ENCODE measurements around the gene ZNF790. TPM values are rescaled to one million over a fixed set of nuclear protein-coding genes. Genes with fewer than 3 reads are reported as not detected.
A peak's percentile ranks its signal among the peaks of the same experiment; 100 is the strongest.
"Not testable (repeated sequence)": the region's sequence is repeated elsewhere in the genome, so short reads cannot be mapped to it uniquely, and the experiment has no call there.

The ZNF790 gene
- total RNA-seq, 2 experiments from 2014 or later, result 7.1 to 8.8 TPM

GRCh38 chr19:36833430-36833829 is 4.8 kb downstream of the ZNF790 start:
- H3K4me3 Mint-ChIP-seq, result no peak overlapping the region
- no peak overlapping the region for H3K27ac Mint-ChIP-seq
- intact Hi-C loops (cut with DNase I, micrococcal nuclease), result no loop called here
- CTCF ChIA-PET, result no interaction called here
- peaks cover 64% of the 10 kb centered on the region for H3K36me3 Mint-ChIP-seq (ENCODE audit: low read depth)
- no peak for ATAC-seq
- POLR2A ChIA-PET, result interaction anchor here (0.6 kb wide), 1 partner anchor 80 kb away, joined by 5 read pairs; no protein-coding TSS in a partner anchor
- DNase-seq, result no peak
- no peaks in the 10 kb centered on the region for H3K27me3 Mint-ChIP-seq
- peaks cover 45% of the 10 kb centered on the region for H3K9me3 Mint-ChIP-seq (ENCODE audit: low read depth)
- peaks cover 2% of the 10 kb centered on the region for H3K4me1 Mint-ChIP-seq

DNA sequence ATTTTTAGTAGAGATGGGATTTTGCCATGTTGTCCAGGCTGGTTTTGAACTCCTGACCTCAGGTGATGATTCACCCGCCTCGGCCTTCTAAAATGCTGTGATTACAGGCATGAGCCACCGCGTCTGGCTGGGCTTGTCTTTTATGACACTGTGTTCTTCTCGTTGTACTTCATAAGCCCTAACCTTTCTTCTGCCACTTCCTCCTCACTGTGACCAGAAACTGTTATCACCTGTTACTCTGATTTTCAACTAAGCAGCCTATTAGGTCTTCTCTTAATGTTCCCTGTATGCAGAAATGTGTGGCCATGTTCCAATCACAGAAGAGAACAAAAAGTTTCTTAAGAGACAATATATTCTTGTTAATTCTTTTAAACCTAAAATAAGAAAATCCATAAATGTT is 16.4 kb downstream of the ZNF790 start:
- Mint-ChIP-seq H3K27me3 (no peaks in the 10 kb centered on the region), H3K4me1 (no peaks in the 10 kb centered on the region), H3K4me3 (no peak overlapping the region), H3K36me3 (ENCODE audit: low read depth) (peaks cover 94% of the 10 kb centered on the region), H3K27ac (no peak overlapping the region), H3K9me3 (ENCODE audit: low read depth) (peaks cover 54% of the 10 kb centered on the region)
- intact Hi-C loops (cut with DNase I, micrococcal nuclease), result no loop called here
- no peak for DNase-seq
- POLR2A ChIA-PET, result no interaction called here
- CTCF ChIA-PET, result interaction anchor here (0.6 kb wide), 1 partner anchor 580 kb away, joined by 3 read pairs; no protein-coding TSS in a partner anchor
- no peak for ATAC-seq

DNA sequence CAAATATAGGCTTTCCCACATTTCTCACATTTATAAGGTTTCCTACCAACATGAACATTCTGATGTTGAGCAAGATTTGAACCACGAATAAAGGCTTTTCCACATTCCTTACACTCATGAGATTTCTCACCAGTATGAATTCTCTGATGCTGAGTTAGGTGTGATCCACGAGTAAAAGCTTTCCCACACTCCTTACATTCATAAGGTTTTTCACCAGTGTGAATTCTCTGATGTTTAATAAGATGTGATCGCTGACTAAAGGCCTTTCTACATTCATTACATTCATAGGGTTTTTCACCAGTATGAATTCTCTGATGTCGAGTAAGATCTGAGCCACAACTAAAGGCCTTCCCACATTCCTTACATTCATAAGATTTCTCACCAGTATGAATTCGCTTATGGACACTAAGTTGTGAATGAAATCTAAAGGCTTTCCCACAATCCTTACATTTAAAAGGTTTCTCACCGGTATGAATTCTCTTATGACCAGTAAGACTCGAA is 19.0 kb downstream of the ZNF790 start:
- H3K4me3 Mint-ChIP-seq, result no peak overlapping the region
- no peaks in the 10 kb centered on the region for H3K27me3 Mint-ChIP-seq
- H3K4me1 Mint-ChIP-seq, result no peaks in the 10 kb centered on the region
- POLR2A ChIA-PET, result no interaction called here
- no peak for ATAC-seq
- H3K36me3 Mint-ChIP-seq (ENCODE audit: low read depth), result peaks cover 92% of the 10 kb centered on the region
- no peak overlapping the region for H3K27ac Mint-ChIP-seq
- intact Hi-C loops (cut with DNase I, micrococcal nuclease), result no loop called here
- DNase-seq, result no peak
- H3K9me3 Mint-ChIP-seq (ENCODE audit: low read depth), result peaks cover 37% of the 10 kb centered on the region
- CTCF ChIA-PET, result no interaction called here

DNA sequence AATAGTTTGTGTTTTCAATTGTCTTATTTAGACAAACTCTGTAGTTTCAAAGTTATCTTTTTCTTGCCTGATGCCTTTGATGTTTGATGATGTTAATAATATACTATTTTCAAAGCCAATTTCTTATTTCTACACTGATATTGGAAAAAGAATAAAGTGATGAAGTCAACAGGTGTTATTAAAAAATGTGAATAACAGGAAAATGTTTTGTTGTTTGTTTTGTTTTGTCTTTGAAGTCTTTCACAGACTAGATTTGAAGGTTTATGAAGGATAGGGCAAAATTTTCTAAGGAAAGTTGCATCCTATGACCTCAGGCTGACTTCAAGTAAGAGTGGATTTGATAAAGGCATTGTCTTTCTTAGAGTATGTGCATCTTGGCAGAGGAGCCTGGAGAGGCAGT is 31.2 kb downstream of the ZNF790 start:
- no peak overlapping the region for H3K4me3 Mint-ChIP-seq
- intact Hi-C loops (cut with DNase I, micrococcal nuclease), result no loop called here
- peaks cover 77% of the 10 kb centered on the region for H3K36me3 Mint-ChIP-seq (ENCODE audit: low read depth)
- ChIA-PET POLR2A (no interaction called here), CTCF (no interaction called here)
- H3K4me1 Mint-ChIP-seq, result no peaks in the 10 kb centered on the region
- H3K27me3 Mint-ChIP-seq, result no peaks in the 10 kb centered on the region
- no peak for DNase-seq
- ATAC-seq, result no peak
- H3K9me3 Mint-ChIP-seq (ENCODE audit: low read depth), result peaks cover 45% of the 10 kb centered on the region
- H3K27ac Mint-ChIP-seq, result no peak overlapping the region

GRCh38 chr19:36805364-36805763 is 32.8 kb downstream of the ZNF790 start:
- Mint-ChIP-seq H3K27me3 (no peaks in the 10 kb centered on the region), H3K27ac (no peak overlapping the region), H3K4me1 (no peaks in the 10 kb centered on the region), H3K9me3 (ENCODE audit: low read depth) (peaks cover 39% of the 10 kb centered on the region), H3K36me3 (ENCODE audit: low read depth) (peaks cover 81% of the 10 kb centered on the region), H3K4me3 (no peak overlapping the region)
- POLR2A ChIA-PET, result no interaction called here
- no peak for ATAC-seq
- intact Hi-C loops (cut with DNase I, micrococcal nuclease), result no loop called here
- CTCF ChIA-PET, result no interaction called here
- no peak for DNase-seq

DNA sequence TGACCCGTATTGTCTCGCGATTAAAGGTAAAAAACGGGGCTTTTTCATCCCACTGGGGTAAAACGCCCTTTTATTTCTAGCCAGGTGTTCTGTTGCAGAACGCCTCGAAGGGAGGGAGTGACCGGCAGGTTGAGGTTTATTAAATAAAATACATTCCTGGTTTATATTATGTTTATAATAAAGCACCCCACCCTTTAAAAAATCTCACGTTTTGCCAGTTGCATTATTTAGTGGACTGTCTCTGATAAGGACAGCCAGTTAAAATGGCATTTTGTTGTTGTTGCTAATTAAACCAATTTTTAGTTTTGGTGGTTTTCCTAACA is 40.4 kb downstream of the ZNF790 start:
- no peak for DNase-seq
- Mint-ChIP-seq H3K9me3 (ENCODE audit: low read depth) (peaks cover 43% of the 10 kb centered on the region), H3K27me3 (no peaks in the 10 kb centered on the region), H3K27ac (peak overlapping the region; percentile 92), H3K4me1 (peaks cover 10% of the 10 kb centered on the region), H3K36me3 (ENCODE audit: low read depth) (peaks cover 54% of the 10 kb centered on the region), H3K4me3 (peak overlapping the region; percentile 83)
- ATAC-seq, result no peak
- ChIA-PET CTCF (no interaction called here), POLR2A (no interaction called here)
- intact Hi-C loops (cut with DNase I, micrococcal nuclease), result loop anchor here (1.0 to 2.0 kb wide), 12 partner anchors 24 to 583 kb away; partner anchors contain the start of genes ZNF568 (in 2 of the 2), ZNF829 (in 2 of the 2), ZNF260 (in 1 of the 2) and ZNF345 (in 1 of the 2)

DNA sequence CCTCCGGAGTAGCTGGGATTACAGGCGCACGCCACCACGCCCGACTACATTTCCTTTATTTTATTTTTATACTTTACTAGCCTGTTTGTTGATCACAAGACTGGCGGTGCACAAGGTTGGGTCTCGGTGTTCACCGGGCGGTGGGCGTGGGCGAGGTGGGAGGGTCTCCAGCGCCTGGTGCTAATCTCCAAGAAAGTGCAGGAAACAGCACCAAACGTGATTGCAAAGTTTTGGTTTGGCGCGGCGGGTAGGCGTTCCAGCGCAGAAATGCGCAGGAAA is 41.5 kb downstream of the ZNF790 start:
- DNase-seq (no peak), ATAC-seq (no peak)
- Mint-ChIP-seq H3K27ac (peak overlapping the region; percentile 92), H3K9me3 (ENCODE audit: low read depth) (peaks cover 51% of the 10 kb centered on the region), H3K4me1 (peaks cover 14% of the 10 kb centered on the region), H3K36me3 (ENCODE audit: low read depth) (peaks cover 53% of the 10 kb centered on the region), H3K4me3 (peak overlapping the region; percentile 83), H3K27me3 (peaks cover 4% of the 10 kb centered on the region)
- ChIA-PET CTCF (interaction anchor here (0.7 kb wide), 1 partner anchor 789 kb away, joined by 3 read pairs; no protein-coding TSS in a partner anchor), POLR2A (interaction anchor here (0.6 kb wide), 1 partner anchor 53 kb away, joined by 3 read pairs; no protein-coding TSS in a partner anchor)
- intact Hi-C loops (cut with DNase I, micrococcal nuclease), result loop anchor here in 1 of 2 experiments (2.0 kb wide), 1 partner anchor 110 kb away; the partner anchor contains the start of gene ZNF567

DNA sequence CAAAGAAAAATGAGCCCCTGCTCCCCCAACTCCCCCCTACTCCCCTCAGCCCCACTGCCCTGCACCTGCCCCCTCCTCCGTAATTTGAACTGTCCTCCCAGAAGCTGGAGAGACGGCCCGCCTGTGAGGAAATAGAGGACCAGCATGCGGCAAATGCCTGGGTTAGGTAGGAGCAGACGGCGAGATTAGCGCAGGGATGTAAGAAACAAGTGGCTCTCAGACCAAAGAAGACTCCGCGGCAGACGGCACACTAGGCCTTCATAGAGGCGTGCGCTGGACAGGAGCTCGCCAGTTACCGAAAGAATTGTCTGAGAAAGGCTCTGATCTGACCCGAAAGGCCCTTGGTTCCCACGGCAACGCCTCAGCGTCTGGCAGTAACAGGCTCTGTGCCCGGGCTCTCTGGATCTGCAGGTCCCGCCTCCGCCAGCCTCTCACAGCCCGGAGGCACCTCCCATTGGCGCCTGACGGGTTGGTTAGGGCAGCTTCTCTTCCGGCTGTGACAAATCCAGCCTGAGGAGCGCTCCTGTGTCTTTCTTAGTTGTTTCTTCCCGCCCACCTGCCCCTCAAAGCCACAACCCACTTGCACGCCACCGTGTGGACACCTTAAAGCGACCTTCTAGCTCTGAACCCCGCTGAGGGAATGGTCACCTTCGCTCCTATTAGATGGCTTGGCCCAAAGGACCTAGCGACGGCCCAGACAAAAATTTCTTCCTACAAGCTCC is 46.6 kb downstream of the ZNF790 start:
- H3K4me1 Mint-ChIP-seq; H3K27ac Mint-ChIP-seq; CTCF ChIA-PET; intact Hi-C loops (cut with DNase I, micrococcal nuclease); H3K27me3 Mint-ChIP-seq; H3K4me3 Mint-ChIP-seq; POLR2A ChIA-PET: not testable (repeated sequence)
- ATAC-seq (peak; percentile 100), DNase-seq (peak; percentile 62)
- peaks cover 26% of the 10 kb centered on the region for H3K36me3 Mint-ChIP-seq (ENCODE audit: low read depth)
- H3K9me3 Mint-ChIP-seq (ENCODE audit: low read depth), result peaks cover 43% of the 10 kb centered on the region

DNA sequence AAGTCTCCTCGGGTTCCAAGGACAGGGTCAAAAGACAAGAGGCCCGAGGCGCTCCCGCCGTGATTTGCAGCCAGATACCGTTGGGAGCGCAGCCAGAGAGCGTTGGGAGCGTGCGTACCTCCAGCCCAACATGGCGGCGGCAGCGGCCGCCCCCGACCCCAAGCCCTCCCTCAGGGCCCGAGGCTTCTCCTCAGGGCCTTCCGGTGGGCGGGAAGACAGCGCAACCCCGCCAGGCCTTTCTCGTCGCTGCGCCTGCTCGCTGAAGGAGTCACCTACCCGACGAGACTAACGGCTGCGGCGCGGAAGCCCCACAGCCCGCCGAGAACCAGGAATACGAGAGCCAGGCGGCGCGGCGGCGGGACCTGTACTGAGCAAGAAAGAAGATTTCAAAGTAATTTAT is 62.4 kb downstream of the ZNF790 start:
- POLR2A ChIA-PET, result no interaction called here
- DNase-seq, result no peak
- Mint-ChIP-seq H3K27me3 (no peaks in the 10 kb centered on the region), H3K36me3 (ENCODE audit: low read depth) (peaks cover 47% of the 10 kb centered on the region), H3K4me1 (peaks cover 20% of the 10 kb centered on the region), H3K4me3 (no peak overlapping the region), H3K27ac (no peak overlapping the region), H3K9me3 (ENCODE audit: low read depth) (peaks cover 30% of the 10 kb centered on the region)
- CTCF ChIA-PET, result no interaction called here
- intact Hi-C loops (cut with DNase I, micrococcal nuclease), result loop anchor here in 1 of 2 experiments (10.0 kb wide), 1 partner anchor 539 kb away; no protein-coding TSS in a partner anchor
- no peak for ATAC-seq

- peaks cover 27% of the 10 kb centered on the region for H3K9me3 Mint-ChIP-seq (ENCODE audit: low read depth)
- H3K27ac Mint-ChIP-seq, result peak overlapping the region; percentile 97
- peaks cover 20% of the 10 kb centered on the region for H3K4me1 Mint-ChIP-seq
- H3K4me3 Mint-ChIP-seq, result peak overlapping the region; percentile 99
- ChIA-PET POLR2A (no interaction called here), CTCF (interaction anchor here (0.7 kb wide), 1 partner anchor 935 kb away, joined by 3 read pairs; no protein-coding TSS in a partner anchor)
- no peaks in the 10 kb centered on the region for H3K27me3 Mint-ChIP-seq
- intact Hi-C loops (cut with DNase I, micrococcal nuclease), result loop anchor here (1.0 to 10.0 kb wide), 12 partner anchors 24 to 542 kb away; partner anchors contain the start of genes ZNF260 (in 2 of the 2), ZFP14 (in 1 of the 2), ZNF383 (in 1 of the 2) and ZNF420 (in 1 of the 2)
- peaks cover 59% of the 10 kb centered on the region for H3K36me3 Mint-ChIP-seq (ENCODE audit: low read depth)
- no peak for DNase-seq
- ATAC-seq, result peak; percentile 21
Measured at GRCh38 chr19:36773223-36773579, 65.0 kb downstream of the ZNF790 start.

GRCh38 chr19:36772311-36773222 is 65.6 kb downstream of the ZNF790 start, which contains the start of gene ZNF850:
ZNF850 (minus strand) TSS chr19:36772807; CDS start chr19:36762606, 10,201 bp downstream.
- H3K27ac Mint-ChIP-seq, result peak within 1 kb of the TSS; percentile 97
- peaks cover 56% of the 10 kb centered on the region for H3K36me3 Mint-ChIP-seq (ENCODE audit: low read depth)
- ChIA-PET CTCF (interaction anchor here (0.7 kb wide), 1 partner anchor 936 kb away, joined by 3 read pairs; no protein-coding TSS in a partner anchor), POLR2A (no interaction called here)
- H3K27me3 Mint-ChIP-seq, result no peaks in the 10 kb centered on the region
- peaks cover 20% of the 10 kb centered on the region for H3K4me1 Mint-ChIP-seq
- peak within 1 kb of the TSS; percentile 99 for H3K4me3 Mint-ChIP-seq
- DNase-seq, result peak; percentile 97
- peak; percentile 92 for ATAC-seq
- intact Hi-C loops (cut with DNase I, micrococcal nuclease), result loop anchor here (1.0 to 10.0 kb wide), 18 partner anchors 25 to 558 kb away; partner anchors contain the start of genes ZNF260 (in 2 of the 2), ZNF345 (in 2 of the 2), ZNF461 (in 2 of the 2) and ZNF567 (in 2 of the 2)
- peaks cover 24% of the 10 kb centered on the region for H3K9me3 Mint-ChIP-seq (ENCODE audit: low read depth)
